GM10248 (cell line): Measurements from ENCODE around the gene LRRK1.

Source experiments
- CTCF ChIA-PET: fragments of 300-600 bp; sonication (Branson Sonifier 250); formaldehyde crosslinking; extraction: SDS; loops from one replicate; lab custom pipeline; 2021; ENCODE audit warnings: antibody characterized with exemption; lab: Yijun Ruan, JAX
- POLR2A ChIA-PET: fragments of 350-650 bp; sonication (Branson Sonifier 250); formaldehyde crosslinking; extraction: SDS; loops from one replicate; lab custom pipeline; 2020; ENCODE audit warnings: antibody characterized with exemption; lab: Yijun Ruan, JAX
- DNase-seq: peaks from one replicate; pipeline ENCODE4 v3.0.0; 2012; ENCODE audit errors: extremely low spot score
- CTCF ChIP-seq: IDR thresholded peaks from 2 replicates; pipeline ENCODE4 v1.5.1; 2012; ENCODE audit warnings: mild to moderate bottlenecking, low read depth; ENCODE audit errors: extremely low read depth, missing control alignments, control extremely low read depth

Gene LRRK1

GRCh38 chr15:100944986-100945385 lies 25.8 kb downstream of the LRRK1 start:
- no peak for DNase-seq
- POLR2A ChIA-PET: interaction anchor here (0.6 kb wide), 1 partner anchor 1212 kb away, joined by 3 read pairs; the partner anchor contains the start of gene LYSMD4
- CTCF ChIA-PET: interaction anchor here (1.1 to 5.7 kb wide), 5 partner anchors 15 to 342 kb away, joined by 3 to 34 read pairs (median 14); partner anchors contain the start of genes ASB7 and LRRK1
- no peak for TF ChIP-seq CTCF

- TF ChIP-seq CTCF: no peak
- DNase-seq: no peak
- CTCF ChIA-PET: interaction anchor here (0.7 to 1.3 kb wide), 8 partner anchors 9 to 75 kb away, joined by 3 to 6 read pairs (median 4); partner anchors contain the start of gene LRRK1
- POLR2A ChIA-PET: no interaction called here
Observed at GRCh38 chr15:100947760-100948429, 28.7 kb downstream of the LRRK1 start.

DNA sequence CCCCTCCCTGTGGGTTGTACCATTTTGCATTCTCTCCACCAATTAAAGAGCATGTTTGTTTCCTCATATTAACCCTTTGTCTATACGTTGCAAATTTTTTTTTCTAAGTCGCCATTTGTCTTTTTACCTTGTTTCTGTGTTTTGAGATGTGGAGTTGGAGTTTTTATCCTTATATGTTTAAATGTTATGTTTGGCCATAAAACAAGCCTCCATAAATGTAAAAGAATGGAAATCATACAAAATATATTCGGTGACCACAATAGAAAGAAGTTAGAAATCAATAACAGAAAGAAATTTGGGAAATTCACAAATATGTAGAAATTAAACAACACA lies 29.2 kb downstream of the LRRK1 start:
- ChIA-PET POLR2A (no interaction called here), CTCF (interaction anchor here (1.0 to 1.3 kb wide), 6 partner anchors 25 to 76 kb away, joined by 3 to 6 read pairs (median 4); partner anchors contain the start of gene LRRK1)
- no peak for TF ChIP-seq CTCF
- no peak for DNase-seq

- CTCF ChIA-PET: interaction anchor here (1.0 to 1.1 kb wide), 2 partner anchors 20 to 58 kb away, joined by 3 read pairs; no protein-coding TSS in a partner anchor
- POLR2A ChIA-PET: no interaction called here
- DNase-seq: no peak
- no peak for TF ChIP-seq CTCF
Observed at GRCh38 chr15:100949691-100950090, 30.5 kb downstream of the LRRK1 start.

DNA sequence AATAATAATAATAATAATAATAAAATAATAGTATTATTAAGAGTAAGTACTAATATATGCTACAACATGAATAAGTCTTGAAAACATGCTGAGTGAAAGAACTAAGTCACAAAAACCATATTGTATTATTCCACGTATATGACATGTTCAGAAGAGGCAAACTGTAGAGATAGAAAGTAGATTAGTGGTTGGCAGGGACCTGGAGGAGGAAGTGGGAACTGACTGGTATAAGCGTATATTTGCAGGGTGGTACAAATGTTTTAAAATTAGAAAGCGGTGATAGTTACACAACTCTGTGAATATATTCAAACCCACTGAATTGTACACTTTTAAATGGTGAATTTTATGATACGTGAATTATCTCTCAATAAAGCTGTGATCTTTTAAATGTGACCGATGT lies 32.8 kb downstream of the LRRK1 start:
- DNase-seq: no peak
- ChIA-PET POLR2A (no interaction called here), CTCF (interaction anchor here (1.0 to 1.6 kb wide), 2 partner anchors 55 to 56 kb away, joined by 3 to 4 read pairs; no protein-coding TSS in a partner anchor)
- TF ChIP-seq CTCF: no peak

GRCh38 chr15:100952566-100952965 lies 33.4 kb downstream of the LRRK1 start:
- DNase-seq: no peak
- POLR2A ChIA-PET: no interaction called here
- CTCF ChIA-PET: interaction anchor here (1.0 to 1.6 kb wide), 2 partner anchors 54 to 55 kb away, joined by 3 to 4 read pairs; no protein-coding TSS in a partner anchor
- TF ChIP-seq CTCF: no peak
